HepG2 (cell line): Measurements from ENCODE around the gene TSHZ1. TPM values are rescaled to one million over a fixed set of nuclear protein-coding genes. Genes with fewer than 3 reads are reported as not detected.

Experiments used
- ATAC-seq: fragments of 200-7000 bp; cut with Tn5 transposase; 3 replicates; pipeline ENCODE4 v1.9.1; 2020; ENCODE audit warnings: mild to moderate bottlenecking, moderate library complexity
- BruUV-seq: library from RNA; stranded (reverse); fragments of 400-500 nt; replicated peaks from 2 replicates; lab custom pipeline; 2021; lab: Mats Ljungman, UMichigan
- CTCF ChIA-PET: fragments of 300-600 bp; formaldehyde crosslinking; extraction: SDS; loops from one replicate; lab custom pipeline; 2021; ENCODE audit warnings: low total read pairs, inconsistent platforms, low intra/inter-chr PET ratio; lab: Yijun Ruan, JAX
- POLR2A ChIA-PET: fragments of 350-600 bp; sonication (Branson Sonifier 250); formaldehyde crosslinking; loops from one replicate; lab custom pipeline; 2020; ENCODE audit warnings: antibody characterized with exemption, inconsistent platforms; lab: Yijun Ruan, JAX
- DNase-seq: peaks from one replicate; pipeline ENCODE4 v3.0.0-alpha.2; 2015; ENCODE audit warnings: low spot score
- FAIRE-seq: peaks from 3 replicates; lab custom pipeline; 2011; peaks lifted over from hg19 to GRCh38; lab: Jason Lieb, UNC
- H2AFZ ChIP-seq: one replicate; pipeline ENCODE4 v1.6.1; 2011; ENCODE audit warnings: low read length, inconsistent platforms
- H3K27ac ChIP-seq: fragments of 300-600 bp; 3 replicates; pipeline ENCODE4 v1.8.0; 2011; ENCODE audit warnings: mixed run types, mild to moderate bottlenecking, mixed read lengths, low read length, inconsistent platforms; ENCODE audit not compliant: insufficient read depth; ENCODE audit errors: extremely low read length
- H3K27me3 ChIP-seq, 2 experiments: fragments of 200-600 bp in 1 of 2; 2 replicates in 1 of 2; 3 replicates in 1 of 2; pipeline versions ENCODE4 v1.6.0 to v1.8.0; 2011; ENCODE audit warnings: low read length in 2 of 2, mild to moderate bottlenecking in 2 of 2, moderate library complexity in 2 of 2, inconsistent platforms in 1 of 2; ENCODE audit not compliant: insufficient read depth in 2 of 2, control insufficient read depth in 1 of 2
- H3K36me3 ChIP-seq, 2 experiments: fragments of 200-600 bp in 1 of 2; replicated peaks in 1 of 2; 2 replicates in 1 of 2; 3 replicates in 1 of 2; pipeline versions ENCODE4 v1.5.1 to v1.8.0; 2011; ENCODE audit warnings: low read length in 2 of 2, inconsistent platforms in 1 of 2; ENCODE audit not compliant: insufficient read depth in 2 of 2, control insufficient read depth in 1 of 2
- H3K4me1 ChIP-seq: 2 replicates; pipeline ENCODE4 v1.5.1; 2012; ENCODE audit warnings: low read length, inconsistent platforms; ENCODE audit not compliant: insufficient read depth
- H3K4me2 ChIP-seq: 2 replicates; pipeline ENCODE4 v1.6.0; 2011; ENCODE audit warnings: low read depth, low read length, inconsistent platforms
- H3K4me3 ChIP-seq, 3 experiments: fragments of 200-600 bp in 1 of 3; sonication (generic), shearing (Covaris generic) in 1 of 3; replicated peaks in 1 of 3; 2 replicates each; pipeline ENCODE4 v1.5.1; 2011 to 2016; ENCODE audit warnings: low read length in 3 of 3, inconsistent platforms in 2 of 3, low read depth in 2 of 3, mild to moderate bottlenecking in 2 of 3, control low read depth in 1 of 3, mixed read lengths in 1 of 3; ENCODE audit not compliant: insufficient read depth in 1 of 3
- H3K79me2 ChIP-seq: one replicate; pipeline ENCODE4 v1.6.1; 2011; ENCODE audit warnings: low read length, inconsistent platforms; ENCODE audit not compliant: insufficient read depth
- H3K9ac ChIP-seq: 2 replicates; pipeline ENCODE4 v1.6.0; 2011; ENCODE audit warnings: mild to moderate bottlenecking, low read depth, low read length, inconsistent platforms; ENCODE audit not compliant: insufficient read depth
- H3K9me3 ChIP-seq: 2 replicates; pipeline ENCODE4 v1.5.1; 2012; ENCODE audit warnings: mild to moderate bottlenecking, low read length
- H4K20me1 ChIP-seq: 2 replicates; pipeline ENCODE4 v1.6.0; 2011; ENCODE audit warnings: inconsistent platforms, mild to moderate bottlenecking, low read length, moderate library complexity; ENCODE audit not compliant: insufficient read depth
- POLR2A ChIP-seq, 2 experiments: IDR thresholded peaks; 2 replicates each; pipeline ENCODE4 v1.6.1; 2011; ENCODE audit warnings: low read depth in 2 of 2, low read length in 2 of 2, mild to moderate bottlenecking in 1 of 2, moderate library complexity in 1 of 2; ENCODE audit not compliant: insufficient read depth in 1 of 2
- ZBTB46 ChIP-seq: sonication (generic); formaldehyde crosslinking; IDR thresholded peaks from 2 replicates; pipeline ENCODE4 v1.4.0; 2020; ENCODE audit warnings: mild to moderate bottlenecking, missing genetic modification reagents, borderline replicate concordance
- WGBS: methylation state at CpG from one replicate; pipeline ENCODE4 v1.1.6; 2017; ENCODE audit warnings: low lambda C conversion rate; 5-methylcytosine and 5-hydroxymethylcytosine counted together
- in situ Hi-C: cut with HindIII; loops from 2 replicates; pipeline ENCODE4 v1.10.0; 2017; ENCODE audit warnings: low pct_unique_long_range_greater_than_20kb; ENCODE audit not compliant: extremely low pct_ligation_motif_present
- intact Hi-C: fragments of 100-400 bp; cut with micrococcal nuclease; formaldehyde crosslinking; loops from one replicate; pipeline ENCODE4 v1.10.0; 2022; ENCODE audit not compliant: unreplicated experiment
- polyA plus RNA-seq, 8 experiments: library from polyadenylated mRNA; depleted of rRNA in 3 of 8; stranded (reverse) in 7 of 8; unstranded in 1 of 8; fragments of >200 nt; fragmentation: Illumina TruSeq in 4 of 8; extraction: Trizol in 4 of 8; gene quantifications; 2 replicates each; pipeline versions ENCODE4 v1.2.1 to v1.2.3, GENCODE V29; 2011 to 2016; ENCODE audit warnings: low read depth in 4 of 8, missing spikeins in 1 of 8, mixed read lengths in 1 of 8; ENCODE audit not compliant: insufficient read depth in 1 of 8
- total RNA-seq, 5 experiments: library from RNA; depleted of rRNA; stranded (reverse); fragments of >200 nt; fragmentation: Illumina TruSeq; extraction: Trizol; gene quantifications; 2 replicates each; pipeline ENCODE4 v1.2.3, GENCODE V29; 2016; ENCODE audit warnings: low read depth in 1 of 5
- TF ChIP-seq, protein P1 (sequence below): sonication (generic); formaldehyde crosslinking; IDR thresholded peaks from 2 replicates; pipeline ENCODE4 v1.5.0; 2020; ENCODE audit warnings: mild to moderate bottlenecking, missing genetic modification reagents
- TF ChIP-seq, protein P2 (sequence below): sonication (generic); formaldehyde crosslinking; IDR thresholded peaks from 2 replicates; pipeline ENCODE4 v1.4.0; 2020; ENCODE audit warnings: mild to moderate bottlenecking, missing genetic modification reagents

The TSHZ1 gene
- total and polyA plus RNA-seq, 2 of the 13 experiments (the other 11 are each of a cell fraction or from before 2014, with no cell fraction given), result 2.5 to 2.7 TPM

- TF ChIP-seq, protein P1, sequence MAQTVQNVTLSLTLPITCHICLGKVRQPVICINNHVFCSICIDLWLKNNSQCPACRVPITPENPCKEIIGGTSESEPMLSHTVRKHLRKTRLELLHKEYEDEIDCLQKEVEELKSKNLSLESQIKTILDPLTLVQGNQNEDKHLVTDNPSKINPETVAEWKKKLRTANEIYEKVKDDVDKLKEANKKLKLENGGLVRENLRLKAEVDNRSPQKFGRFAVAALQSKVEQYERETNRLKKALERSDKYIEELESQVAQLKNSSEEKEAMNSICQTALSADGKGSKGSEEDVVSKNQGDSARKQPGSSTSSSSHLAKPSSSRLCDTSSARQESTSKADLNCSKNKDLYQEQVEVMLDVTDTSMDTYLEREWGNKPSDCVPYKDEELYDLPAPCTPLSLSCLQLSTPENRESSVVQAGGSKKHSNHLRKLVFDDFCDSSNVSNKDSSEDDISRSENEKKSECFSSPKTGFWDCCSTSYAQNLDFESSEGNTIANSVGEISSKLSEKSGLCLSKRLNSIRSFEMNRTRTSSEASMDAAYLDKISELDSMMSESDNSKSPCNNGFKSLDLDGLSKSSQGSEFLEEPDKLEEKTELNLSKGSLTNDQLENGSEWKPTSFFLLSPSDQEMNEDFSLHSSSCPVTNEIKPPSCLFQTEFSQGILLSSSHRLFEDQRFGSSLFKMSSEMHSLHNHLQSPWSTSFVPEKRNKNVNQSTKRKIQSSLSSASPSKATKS (CRISPR knock-in tag), result no peak
- TF ChIP-seq ZBTB46 (CRISPR knock-in tag), result no peak
These were observed 9.9 kb upstream of the TSHZ1 start (continued) for GRCh38 chr18:75200605-75201280.

DNA sequence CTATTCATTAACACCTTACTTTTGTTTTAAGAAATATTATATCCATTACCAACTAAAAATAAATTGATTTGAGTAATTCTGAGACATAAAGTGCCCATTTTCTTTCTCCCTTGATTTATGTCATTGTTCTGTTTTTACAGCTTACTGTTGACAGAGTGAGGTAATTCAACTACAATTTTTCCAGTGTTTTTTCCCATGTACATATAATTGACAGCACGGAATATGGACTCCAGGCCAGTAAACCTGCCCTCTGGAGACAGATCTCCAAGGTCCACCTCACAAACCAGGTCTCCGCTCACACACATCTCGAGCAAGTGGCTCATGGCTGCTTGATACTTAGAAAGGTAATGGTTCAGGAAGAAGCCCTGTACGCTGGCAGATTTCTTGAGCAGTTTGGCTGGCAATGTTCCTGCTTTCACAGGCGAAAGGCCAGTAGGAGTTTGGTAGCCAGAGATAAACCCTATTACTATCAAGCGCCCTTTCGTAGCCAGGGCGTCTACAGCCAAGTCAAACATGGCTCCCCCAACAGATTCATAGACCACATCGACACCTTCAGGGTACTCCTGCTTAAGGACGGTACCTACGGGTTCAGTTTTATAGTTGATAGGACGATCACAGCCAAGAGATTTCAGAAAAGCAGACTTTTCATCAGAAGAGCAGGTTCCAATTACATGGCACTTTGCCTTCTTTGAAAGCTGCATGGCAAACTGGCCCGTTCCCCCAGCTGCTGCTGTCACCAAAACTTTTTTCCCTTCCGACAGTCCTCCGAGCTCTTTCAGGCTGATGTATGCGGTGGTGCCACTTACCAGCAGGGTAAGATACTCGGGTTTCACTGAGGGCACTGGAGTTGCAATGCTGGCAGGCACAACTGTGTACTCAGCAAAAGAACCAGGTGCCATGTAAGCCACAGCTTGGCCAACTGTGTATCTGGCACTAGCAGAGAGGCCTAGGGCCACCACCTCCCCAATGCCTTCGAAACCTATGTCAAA lies 9.0 kb upstream of the TSHZ1 start:
- in situ Hi-C loops (loop anchor here (25.0 kb wide), 1 partner anchor 914 kb away; the partner anchor contains the start of gene CYB5A), intact Hi-C loops (no loop called here)
- no TSS peak for BruUV-seq
- Histone ChIP-seq H3K36me3 (peaks cover 2 to 13% of the 10 kb centered on the region in 2 experiments; a peak in 4 of 5 replicates), H3K27me3 (no peaks in the 10 kb centered on the region), H3K4me3 (no peak overlapping the region), H3K4me1 (peaks cover 15% of the 10 kb centered on the region), H4K20me1 (no peaks in the 10 kb centered on the region; the same call in 1 of the 2 replicates), H3K4me2 (no peak overlapping the region), H3K9ac (no peak overlapping the region), H3K9me3 (no peaks in the 10 kb centered on the region), H2AFZ (no peak overlapping the region), H3K79me2 (peaks cover 37% of the 10 kb centered on the region), H3K27ac (no peak overlapping the region)
- WGBS, result 96% methylated on average over 18 of the region's 18 CpGs
- ChIA-PET POLR2A (no interaction called here), CTCF (no interaction called here)
- ATAC-seq (no peak), FAIRE-seq (no peak), DNase-seq (no peak)
- no peak for TF ChIP-seq POLR2A (IDR thresholded peaks at IDR 0.05; ENCODE audit: insufficient read depth in 1 of 2, low read depth in 2 of 2, low read length in 2 of 2)
- TF ChIP-seq, protein P2, sequence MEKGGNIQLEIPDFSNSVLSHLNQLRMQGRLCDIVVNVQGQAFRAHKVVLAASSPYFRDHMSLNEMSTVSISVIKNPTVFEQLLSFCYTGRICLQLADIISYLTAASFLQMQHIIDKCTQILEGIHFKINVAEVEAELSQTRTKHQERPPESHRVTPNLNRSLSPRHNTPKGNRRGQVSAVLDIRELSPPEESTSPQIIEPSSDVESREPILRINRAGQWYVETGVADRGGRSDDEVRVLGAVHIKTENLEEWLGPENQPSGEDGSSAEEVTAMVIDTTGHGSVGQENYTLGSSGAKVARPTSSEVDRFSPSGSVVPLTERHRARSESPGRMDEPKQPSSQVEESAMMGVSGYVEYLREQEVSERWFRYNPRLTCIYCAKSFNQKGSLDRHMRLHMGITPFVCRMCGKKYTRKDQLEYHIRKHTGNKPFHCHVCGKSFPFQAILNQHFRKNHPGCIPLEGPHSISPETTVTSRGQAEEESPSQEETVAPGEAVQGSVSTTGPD (CRISPR knock-in tag), result no peak
